Measurements from ENCODE around the gene ADGRF1. TPM values are rescaled to one million over a fixed set of nuclear protein-coding genes. Genes with fewer than 3 reads are reported as not detected.

Gene ADGRF1
- total and polyA plus RNA-seq, 11 donors: 0.23 TPM; not detected in 10

DNA sequence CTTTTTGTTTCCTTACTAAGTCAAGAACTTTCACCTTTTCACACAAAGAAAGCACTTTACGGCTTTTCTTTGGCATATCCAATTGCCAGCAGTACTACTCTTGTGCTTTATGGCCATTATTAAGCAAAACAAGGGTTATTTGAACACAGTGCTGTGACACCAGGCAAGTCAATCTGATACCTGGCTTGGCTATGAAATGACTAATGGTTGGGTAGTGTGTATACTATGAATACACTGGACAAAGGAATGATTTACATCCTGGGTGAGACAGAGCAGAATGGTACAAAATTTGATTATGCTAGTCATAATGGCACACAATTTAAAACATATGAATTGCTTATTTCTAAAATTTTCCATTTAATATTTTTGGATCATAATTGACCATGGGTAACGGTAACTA is 22.1 kb upstream of the ADGRF1 start:
- peaks cover 0 to 11% (median 5%) of the 10 kb centered on the region in 12 donors for H3K4me1 ChIP-seq
- DNase-seq (no peak), ATAC-seq (no peak)
- H3K27ac ChIP-seq: no peak overlapping the region
- intact Hi-C loops (cut with DNase I): no loop called here
- H3K9me3 ChIP-seq: peaks cover 0 to 15% (median 0%) of the 10 kb centered on the region in 12 donors
- WGBS, 4 donors: 86 to 92% (median 90%) methylated on average over 2 of the region's 2 CpGs
- H3K36me3 ChIP-seq: no peaks in the 10 kb centered on the region
- no peak overlapping the region for H3K4me3 ChIP-seq
- no peaks in the 10 kb centered on the region for H3K27me3 ChIP-seq
- no peak for TF ChIP-seq POLR2A (IDR thresholded peaks at IDR 0.05)
- TF ChIP-seq, protein P1, sequence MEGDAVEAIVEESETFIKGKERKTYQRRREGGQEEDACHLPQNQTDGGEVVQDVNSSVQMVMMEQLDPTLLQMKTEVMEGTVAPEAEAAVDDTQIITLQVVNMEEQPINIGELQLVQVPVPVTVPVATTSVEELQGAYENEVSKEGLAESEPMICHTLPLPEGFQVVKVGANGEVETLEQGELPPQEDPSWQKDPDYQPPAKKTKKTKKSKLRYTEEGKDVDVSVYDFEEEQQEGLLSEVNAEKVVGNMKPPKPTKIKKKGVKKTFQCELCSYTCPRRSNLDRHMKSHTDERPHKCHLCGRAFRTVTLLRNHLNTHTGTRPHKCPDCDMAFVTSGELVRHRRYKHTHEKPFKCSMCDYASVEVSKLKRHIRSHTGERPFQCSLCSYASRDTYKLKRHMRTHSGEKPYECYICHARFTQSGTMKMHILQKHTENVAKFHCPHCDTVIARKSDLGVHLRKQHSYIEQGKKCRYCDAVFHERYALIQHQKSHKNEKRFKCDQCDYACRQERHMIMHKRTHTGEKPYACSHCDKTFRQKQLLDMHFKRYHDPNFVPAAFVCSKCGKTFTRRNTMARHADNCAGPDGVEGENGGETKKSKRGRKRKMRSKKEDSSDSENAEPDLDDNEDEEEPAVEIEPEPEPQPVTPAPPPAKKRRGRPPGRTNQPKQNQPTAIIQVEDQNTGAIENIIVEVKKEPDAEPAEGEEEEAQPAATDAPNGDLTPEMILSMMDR (IDR thresholded peaks at IDR 0.05): no peak

DNA sequence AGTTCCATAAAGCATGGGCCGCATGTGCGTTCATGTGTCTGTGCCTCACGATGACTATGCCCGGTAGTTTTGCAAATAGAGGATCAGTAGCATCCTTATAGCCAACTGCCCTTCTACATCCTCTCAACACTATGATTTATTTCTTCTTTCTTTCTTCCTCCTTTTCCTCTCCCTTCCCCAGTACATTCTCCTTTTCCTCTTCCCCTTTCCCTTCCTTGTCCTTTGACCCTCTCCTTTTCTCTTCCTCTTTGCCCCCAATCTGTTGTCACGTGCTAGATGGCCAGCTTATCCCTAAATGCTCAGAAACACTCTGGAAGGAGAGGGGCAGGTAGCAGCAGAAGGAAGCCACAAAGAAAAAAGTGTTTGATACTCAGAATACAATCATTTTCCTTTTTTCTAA is 20.2 kb upstream of the ADGRF1 start:
- no peak for TF ChIP-seq POLR2A (IDR thresholded peaks at IDR 0.05)
- TF ChIP-seq, protein P1 (IDR thresholded peaks at IDR 0.05): no peak
- Histone ChIP-seq H3K36me3 (no peaks in the 10 kb centered on the region), H3K27me3 (no peaks in the 10 kb centered on the region), H3K4me1 (peaks cover 0 to 11% (median 5%) of the 10 kb centered on the region in 12 donors), H3K9me3 (peaks cover 0 to 15% (median 0%) of the 10 kb centered on the region in 12 donors), H3K4me3 (no peak overlapping the region), H3K27ac (peak overlapping the region in 4 of 12 donors; percentile 3 to 44 (median 26))
- intact Hi-C loops (cut with DNase I): no loop called here
- 78 to 79% (median 79%) methylated on average over 5 of the region's 5 CpGs for WGBS, 4 donors
- no peak for ATAC-seq
- no peak for DNase-seq

DNA sequence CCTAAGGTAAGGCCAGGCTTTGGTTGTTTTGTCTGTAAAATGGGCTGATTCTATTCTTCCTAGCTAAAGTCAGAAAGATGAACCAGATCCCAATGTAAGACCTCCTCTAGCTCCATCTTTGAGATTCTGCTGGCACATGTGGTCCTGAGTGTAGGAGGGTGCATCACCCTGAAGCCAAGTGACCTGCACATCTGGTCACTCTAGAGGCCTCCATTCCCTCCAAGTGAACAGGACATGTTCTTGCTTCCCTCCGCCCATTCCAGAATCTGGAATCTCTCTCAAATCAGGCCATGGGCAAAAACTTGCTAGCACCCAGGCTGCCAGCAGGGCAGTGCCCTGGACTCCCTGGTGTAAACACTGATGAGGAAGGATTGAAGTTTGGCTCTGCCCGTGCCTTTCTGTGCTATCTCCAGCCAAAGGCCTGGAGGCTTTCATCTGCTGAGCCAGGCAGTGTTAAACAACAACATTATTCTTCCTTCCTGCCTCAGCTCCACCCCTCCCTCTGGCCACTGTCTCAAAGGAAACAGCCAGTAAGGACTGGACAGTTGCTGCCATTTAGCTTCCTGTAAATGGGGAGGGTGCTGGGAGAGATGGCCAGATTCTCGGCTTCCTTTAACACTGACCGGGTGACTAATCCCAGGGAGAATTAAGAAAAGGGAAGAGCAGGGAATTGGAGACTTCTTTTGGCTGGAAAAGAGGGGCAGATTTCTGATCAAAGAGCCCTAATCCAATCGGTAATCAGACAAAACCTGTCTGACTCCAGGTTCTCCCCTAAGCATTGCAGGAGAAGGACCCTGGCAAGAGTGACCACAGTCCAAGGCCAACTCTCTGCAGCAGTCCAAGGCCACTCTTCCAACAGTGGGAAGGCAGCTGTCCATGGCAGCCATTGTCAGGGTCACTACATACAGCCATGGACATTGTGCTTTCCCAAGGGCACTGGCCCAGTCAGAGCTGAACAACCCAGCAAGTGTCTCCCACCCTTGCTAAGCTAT is 19.5 kb upstream of the ADGRF1 start:
- Histone ChIP-seq H3K36me3 (no peaks in the 10 kb centered on the region), H3K9me3 (peaks cover 0 to 15% (median 0%) of the 10 kb centered on the region in 12 donors), H3K4me3 (no peak overlapping the region), H3K27me3 (no peaks in the 10 kb centered on the region), H3K4me1 (peaks cover 0 to 11% (median 5%) of the 10 kb centered on the region in 12 donors), H3K27ac (peak overlapping the region in 7 of 12 donors; percentile 1 to 44 (median 22))
- TF ChIP-seq, protein P1 (IDR thresholded peaks at IDR 0.05): no peak
- TF ChIP-seq POLR2A (IDR thresholded peaks at IDR 0.05): no peak
- DNase-seq (peak in 4 of 5 donors; percentile 31 to 50 (median 40)), ATAC-seq (peak in 3 of 4 donors; percentile 76 to 88 (median 80))
- whole genome bisulfite sequencing, 4 donors: 45 to 58% (median 50%) methylated on average over 5 of the region's 5 CpGs
- intact Hi-C loops (cut with DNase I): no loop called here

DNA sequence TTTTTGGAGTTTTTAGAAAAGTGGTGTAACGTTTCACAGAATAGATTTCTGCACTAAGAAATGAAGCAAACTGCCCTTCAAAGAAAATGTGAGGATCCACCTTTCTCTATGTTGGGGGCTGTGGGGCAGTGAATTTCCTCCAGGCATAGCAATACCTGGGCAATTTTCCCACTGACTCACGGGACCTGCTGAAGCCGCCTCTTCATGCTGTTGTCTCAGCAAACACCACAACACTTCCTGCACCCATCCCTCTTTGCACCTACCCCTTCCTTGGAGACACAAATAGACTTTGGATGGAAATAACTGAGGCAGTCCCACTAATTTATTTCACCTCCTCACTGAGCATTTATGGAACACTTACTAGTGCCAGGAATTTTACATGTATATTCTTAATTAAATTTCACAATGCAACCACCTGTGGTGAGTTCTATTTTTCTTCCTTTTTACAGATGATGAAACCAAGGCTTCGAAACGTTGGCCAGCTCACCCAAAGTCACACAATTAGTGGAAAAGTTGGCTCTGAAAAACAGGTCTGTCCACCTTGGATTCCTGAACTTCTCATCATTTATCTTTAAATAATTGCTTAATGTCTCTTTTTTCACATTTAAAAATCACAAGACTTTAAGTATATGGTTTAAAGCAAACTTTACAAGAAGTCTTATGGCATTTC is 17.2 kb upstream of the ADGRF1 start:
- WGBS, 4 donors: 83 to 86% (median 85%) methylated on average over 5 of the region's 5 CpGs
- no peaks in the 10 kb centered on the region for H3K27me3 ChIP-seq
- no peaks in the 10 kb centered on the region for H3K36me3 ChIP-seq
- H3K4me1 ChIP-seq: peaks cover 0 to 11% (median 5%) of the 10 kb centered on the region in 12 donors
- H3K27ac ChIP-seq: no peak overlapping the region
- peaks cover 0 to 15% (median 0%) of the 10 kb centered on the region in 12 donors for H3K9me3 ChIP-seq
- no peak for TF ChIP-seq POLR2A (IDR thresholded peaks at IDR 0.05)
- TF ChIP-seq, protein P1 (IDR thresholded peaks at IDR 0.05): no peak
- ATAC-seq: no peak
- H3K4me3 ChIP-seq: no peak overlapping the region
- intact Hi-C loops (cut with DNase I): no loop called here
- DNase-seq: no peak
